TTC549 (cell line): ENCODE results near the gene POU4F1.
"Not testable (repeated sequence)": the region's sequence is repeated elsewhere in the genome, so short reads cannot be mapped to it uniquely, and the experiment has no call there.

ENCODE experiments used
- FAIRE-seq: peaks from 2 replicates; lab custom pipeline; 2012; peaks lifted over from hg19 to GRCh38; lab: Jason Lieb, UNC

The POU4F1 gene, protein sequence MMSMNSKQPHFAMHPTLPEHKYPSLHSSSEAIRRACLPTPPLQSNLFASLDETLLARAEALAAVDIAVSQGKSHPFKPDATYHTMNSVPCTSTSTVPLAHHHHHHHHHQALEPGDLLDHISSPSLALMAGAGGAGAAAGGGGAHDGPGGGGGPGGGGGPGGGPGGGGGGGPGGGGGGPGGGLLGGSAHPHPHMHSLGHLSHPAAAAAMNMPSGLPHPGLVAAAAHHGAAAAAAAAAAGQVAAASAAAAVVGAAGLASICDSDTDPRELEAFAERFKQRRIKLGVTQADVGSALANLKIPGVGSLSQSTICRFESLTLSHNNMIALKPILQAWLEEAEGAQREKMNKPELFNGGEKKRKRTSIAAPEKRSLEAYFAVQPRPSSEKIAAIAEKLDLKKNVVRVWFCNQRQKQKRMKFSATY

GRCh38 chr13:78603240-78603957 is at the start of gene POU4F1:
TSS of gene POU4F1 (minus strand) at chr13:78603552. CDS start at chr13:78603326, 226 bp downstream.
- no peak for FAIRE-seq

- no peak for FAIRE-seq
Measured at GRCh38 chr13:78652651-78653050, 49.3 kb upstream of the POU4F1 start.

DNA sequence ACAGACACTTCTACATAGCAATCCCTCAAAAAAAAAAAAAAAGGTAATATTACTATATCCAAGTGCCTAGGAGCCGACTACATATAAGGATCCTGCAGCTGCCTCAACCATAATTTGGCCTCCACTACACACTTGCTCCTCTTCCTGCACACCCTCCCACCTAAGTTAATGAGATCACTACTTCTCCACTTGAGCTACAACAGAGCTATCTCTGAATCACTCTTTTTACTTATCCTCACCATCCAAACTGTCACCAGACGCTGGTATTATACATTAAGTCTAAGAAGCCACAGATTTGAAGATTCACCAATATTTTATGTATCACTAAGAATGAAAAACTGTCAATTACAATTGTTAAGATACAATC is 47.3 kb upstream of the POU4F1 start:
- FAIRE-seq: no peak

DNA sequence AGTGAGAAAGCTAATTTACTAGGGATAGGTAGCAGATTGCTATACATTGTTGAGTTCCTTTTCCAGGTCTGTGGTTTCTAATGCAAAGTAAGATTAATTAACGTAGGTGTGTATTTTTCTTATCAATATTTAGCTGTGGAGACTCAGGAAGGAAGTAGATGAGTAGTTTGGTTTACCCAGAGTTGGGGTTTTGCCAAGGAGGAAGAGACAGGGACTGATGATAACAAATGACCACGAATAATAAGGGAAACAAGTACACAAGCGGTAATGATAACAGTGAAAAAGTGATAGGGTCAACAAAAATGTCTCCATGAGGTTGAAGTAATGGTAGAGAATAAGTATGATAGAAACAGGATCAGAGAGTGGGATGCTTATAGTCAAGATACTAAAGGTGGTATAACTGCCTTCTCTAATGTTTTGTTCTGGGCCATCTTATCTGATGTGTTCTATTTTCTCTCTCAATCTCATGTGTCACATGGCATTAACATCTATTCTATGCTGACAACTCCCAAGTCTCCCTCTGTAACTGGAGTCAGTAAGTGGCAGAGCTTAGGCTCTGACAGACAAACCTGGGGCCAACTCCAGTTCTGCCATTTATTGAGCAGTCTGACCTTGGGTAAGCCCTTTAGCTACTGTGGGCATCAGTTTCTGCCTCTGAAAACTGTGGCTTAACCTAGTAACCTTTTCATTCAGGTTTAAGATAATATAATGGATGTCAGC is 46.8 kb upstream of the POU4F1 start:
- no peak for FAIRE-seq

- FAIRE-seq: not testable (repeated sequence)
Measured at GRCh38 chr13:78647109-78647678, 43.8 kb upstream of the POU4F1 start.

DNA sequence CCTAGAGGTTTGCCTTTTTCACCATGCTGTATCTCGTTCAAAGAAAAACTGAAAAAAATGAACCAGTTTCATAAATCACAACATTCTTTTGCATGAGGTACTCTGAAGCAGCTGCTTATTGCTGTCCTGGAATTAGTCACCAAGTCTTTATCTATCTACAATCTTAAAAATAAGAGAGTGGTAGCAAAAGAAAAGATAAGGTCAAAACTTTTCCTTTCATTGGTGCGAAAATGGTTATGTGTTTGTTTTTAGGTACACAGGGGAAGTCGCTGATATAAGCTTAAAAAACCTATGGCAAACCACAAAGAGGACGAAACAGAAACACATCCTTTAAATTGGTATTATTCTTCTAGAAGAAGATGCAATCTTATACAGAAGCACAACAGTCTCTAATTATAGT is 34.9 kb upstream of the POU4F1 start:
- FAIRE-seq: no peak

DNA sequence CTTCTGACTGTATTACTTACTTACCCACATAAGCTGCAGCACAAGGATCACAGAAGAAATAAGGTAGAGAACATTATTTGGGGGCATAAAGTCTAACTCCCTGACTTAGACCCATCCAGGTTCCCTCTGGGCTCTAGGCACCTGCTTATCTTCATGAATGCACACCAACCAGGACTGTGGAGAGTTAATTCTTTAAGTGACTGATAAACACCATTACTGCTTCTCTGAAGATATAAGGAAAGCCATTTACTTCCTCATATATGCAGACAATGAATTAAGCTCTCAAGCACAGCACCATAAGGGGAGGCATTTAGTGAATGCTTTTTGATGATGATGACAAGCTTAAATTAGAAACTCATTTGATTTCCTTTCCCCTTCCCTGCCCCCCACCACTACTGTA is 33.1 kb upstream of the POU4F1 start:
- no peak for FAIRE-seq

DNA sequence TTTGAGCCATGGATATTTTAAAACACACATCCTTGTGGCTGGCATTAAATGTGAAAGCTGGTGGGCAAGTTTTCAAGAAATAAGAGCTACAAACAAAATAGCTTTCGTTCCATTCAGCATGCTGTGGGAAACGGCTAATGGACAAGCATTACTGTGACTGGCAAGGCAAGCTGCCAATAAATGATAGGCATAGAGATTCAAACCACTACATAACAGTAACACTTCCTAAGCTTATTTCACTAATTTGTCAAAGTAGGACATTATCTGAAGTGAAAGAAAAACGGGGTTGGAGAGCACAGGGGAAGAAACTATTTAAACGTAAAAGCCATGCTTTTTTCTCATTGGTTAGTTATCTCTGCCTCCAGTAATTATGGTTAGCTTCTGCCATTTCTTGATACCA is 29.6 kb upstream of the POU4F1 start:
- no peak for FAIRE-seq

DNA sequence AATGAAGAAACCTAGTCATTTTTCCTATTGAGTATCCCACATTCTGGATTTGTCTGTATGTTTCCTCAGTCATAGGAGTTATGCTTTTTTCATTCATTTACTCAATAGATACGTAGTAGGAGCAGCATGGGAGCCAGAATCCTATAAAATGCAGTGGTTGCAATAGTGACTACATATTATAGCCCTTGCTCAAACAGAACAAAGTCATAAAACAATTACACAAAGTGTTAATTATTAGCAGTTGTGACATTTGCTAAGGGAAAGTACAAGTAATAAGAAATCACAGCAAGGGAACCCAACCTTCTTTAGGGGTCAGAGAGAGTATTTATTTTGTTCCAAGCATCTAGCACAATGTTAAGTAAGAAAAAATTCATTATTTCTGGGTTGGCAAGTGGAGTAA is 27.7 kb upstream of the POU4F1 start:
- no peak for FAIRE-seq

DNA sequence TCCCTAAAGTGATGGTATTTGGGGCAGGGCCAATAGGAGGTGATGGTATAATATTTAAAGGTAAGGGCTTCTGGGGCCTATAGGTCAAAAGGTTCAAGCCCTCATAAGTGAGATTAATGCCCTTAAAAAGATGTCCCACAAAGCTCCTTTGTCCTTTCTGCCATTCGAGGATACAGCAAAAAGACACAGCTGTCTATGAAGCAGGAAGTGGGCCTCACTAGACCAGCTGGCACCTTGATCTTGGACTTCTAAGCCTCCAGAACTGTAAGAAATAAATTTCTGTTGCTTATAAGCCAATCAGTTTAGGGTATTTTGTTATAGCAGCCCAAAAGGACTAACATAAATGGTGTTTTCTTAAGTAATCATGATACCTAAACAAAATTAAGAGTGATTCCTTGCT is 27.2 kb upstream of the POU4F1 start:
- FAIRE-seq: no peak

- FAIRE-seq: no peak
Measured at GRCh38 chr13:78625384-78625783, 22.0 kb upstream of the POU4F1 start.

DNA sequence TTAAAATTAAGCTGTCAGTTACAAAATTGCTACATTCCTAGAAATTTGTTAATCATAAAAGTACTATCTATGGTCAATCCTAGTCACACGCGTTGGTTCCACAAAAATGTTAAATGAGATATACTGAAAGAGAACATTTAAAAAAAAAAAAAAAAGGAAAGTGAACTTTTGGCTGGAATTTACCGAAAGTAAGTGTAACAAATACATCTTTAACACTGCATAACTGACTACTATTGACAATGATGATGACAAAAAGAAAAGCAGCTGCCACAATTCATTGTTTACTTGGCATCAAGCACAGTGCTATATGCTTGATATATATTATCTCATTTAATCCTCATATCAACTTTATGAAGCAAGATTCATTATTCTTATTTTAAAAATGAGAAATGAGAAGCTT is 19.8 kb upstream of the POU4F1 start:
- FAIRE-seq: no peak

DNA sequence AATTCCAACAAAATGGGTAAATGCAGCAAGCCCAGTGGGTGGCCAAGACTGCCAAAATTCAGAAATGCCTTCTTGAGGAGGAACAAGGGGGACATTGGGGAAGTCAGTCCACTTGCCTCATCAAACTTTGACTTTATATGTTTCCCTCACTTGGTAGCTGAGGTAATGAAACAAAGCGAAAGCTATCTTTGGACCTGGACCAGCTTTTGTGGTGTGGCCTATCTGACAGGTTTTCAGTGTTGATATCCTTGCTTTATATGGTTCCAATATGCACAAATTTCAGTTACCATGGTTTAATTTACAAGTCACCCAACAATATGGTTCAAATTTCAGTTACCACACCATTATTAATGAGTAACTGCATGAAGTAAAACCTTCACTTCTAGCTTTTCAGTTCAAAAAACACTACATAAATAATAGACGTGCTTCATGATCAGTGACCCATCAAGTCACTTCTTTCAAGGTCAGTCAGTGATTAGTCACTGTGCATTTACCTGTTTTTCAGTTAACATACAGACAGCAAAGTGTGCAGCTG is 17.7 kb upstream of the POU4F1 start:
- FAIRE-seq: no peak

DNA sequence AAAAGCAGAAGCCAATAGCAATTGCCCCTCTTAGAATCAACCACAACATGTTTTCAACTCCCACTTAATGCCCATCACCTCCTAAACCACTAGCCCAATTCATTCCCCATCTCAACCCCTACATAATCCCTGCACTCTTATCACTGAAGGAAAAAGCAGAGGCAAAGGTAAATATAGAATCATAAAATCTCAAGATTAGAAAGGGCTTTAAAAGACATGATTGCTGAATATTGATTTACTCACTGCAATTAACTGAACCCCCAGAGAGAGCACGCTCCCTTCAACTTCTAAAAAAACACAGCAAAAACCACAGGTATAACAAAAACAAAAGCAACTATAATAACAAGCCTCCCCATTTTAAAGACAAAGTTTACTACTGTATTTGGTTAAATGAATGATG is 15.1 kb upstream of the POU4F1 start:
- no peak for FAIRE-seq

- no peak for FAIRE-seq
Measured at GRCh38 chr13:78611040-78611439, 7.7 kb upstream of the POU4F1 start.

GRCh38 chr13:78610381-78610883 is 7.1 kb upstream of the POU4F1 start:
- FAIRE-seq: no peak

GRCh38 chr13:78609464-78610205 is 6.3 kb upstream of the POU4F1 start:
- no peak for FAIRE-seq

DNA sequence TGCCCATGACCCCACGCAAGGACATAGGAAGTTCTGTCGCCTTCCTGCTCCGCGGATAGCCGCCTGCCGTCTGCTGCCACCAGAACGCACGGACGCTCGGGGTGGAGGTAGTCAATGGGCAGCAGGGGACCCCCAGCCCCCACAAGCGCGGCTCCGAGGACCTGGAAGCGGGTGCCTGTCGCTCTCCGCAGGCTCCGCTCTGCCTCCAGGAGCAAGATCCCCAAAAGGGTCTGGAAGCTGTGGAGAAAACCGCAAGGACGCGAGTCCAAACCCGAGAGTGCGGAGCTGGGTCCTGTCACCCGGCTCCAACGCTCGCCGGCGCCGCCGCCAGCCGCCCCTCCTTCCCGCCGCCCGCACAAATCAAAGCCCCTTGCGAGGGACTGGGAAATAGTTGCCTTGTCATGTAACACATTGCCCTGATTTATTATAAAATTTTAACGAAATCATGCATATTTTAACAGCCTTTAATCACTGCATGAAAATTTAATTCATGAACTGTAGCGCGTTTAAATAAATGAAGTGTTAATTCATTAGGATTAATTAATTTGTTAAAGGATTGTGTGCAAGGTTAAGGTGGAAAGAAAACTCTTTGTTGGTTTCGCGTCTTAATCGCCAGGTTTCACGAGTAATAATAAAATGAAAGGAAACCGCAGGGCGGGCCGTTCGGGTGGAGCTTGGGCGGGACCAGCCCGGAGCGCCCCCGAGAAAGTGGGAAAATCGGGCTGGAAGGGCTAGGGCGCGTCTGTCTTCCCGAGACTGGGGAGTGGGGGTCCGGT is 5.5 kb upstream of the POU4F1 start:
- no peak for FAIRE-seq

- no peak for FAIRE-seq
Measured at GRCh38 chr13:78608252-78608687, 4.9 kb upstream of the POU4F1 start.

DNA sequence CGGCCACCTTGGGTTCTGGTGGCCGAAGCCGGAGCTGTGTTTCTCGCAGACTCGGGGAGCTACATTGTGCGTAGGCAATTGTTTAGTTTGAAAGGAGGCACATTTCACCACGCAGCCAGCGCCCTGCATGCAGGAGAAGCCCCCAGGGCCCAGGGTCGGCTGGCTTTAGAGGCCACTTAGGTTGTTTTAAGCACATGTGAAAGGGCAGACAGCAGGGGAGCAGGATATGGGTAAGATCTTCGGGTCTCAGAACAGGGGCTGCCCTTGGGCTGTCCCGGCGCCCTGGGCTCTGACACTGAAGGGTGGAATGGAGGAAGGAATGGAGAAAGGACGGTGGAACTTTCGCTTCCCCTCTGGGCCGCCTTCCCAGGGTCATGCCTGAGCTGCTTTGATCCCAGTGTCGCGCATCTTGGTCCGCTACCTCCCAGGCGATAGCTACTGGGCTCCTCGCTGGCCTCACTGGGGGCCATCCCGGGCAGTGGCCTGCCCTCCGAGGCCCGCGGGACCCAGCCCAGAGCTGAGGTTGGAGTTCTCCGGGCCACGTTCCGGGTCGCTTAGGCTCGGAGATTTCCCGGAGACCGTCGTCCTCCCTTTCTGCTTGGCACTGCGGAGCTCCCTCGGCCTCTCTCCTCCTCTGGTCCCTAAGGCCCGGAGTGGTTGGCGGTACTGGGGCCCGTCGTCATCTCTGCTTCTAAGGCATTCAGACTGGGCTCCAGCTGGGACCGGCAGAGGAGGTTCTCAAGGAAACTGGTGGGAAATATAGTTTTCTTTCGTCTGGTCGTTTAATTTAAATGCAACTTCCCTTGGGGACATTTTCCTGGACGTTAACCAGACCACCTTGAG is 4.3 kb upstream of the POU4F1 start:
- no peak for FAIRE-seq
